Skeletal muscle satellite cell (primary cell): ENCODE results near the gene LRIT3.

Source experiments
- H3K27me3 ChIP-seq: 2 replicates; pipeline ENCODE4 v1.7.0; 2013; ENCODE audit warnings: low read length; ENCODE audit not compliant: control insufficient read depth, insufficient read depth
- H3K36me3 ChIP-seq: 2 replicates; pipeline ENCODE4 v1.7.0; 2013; ENCODE audit warnings: mild to moderate bottlenecking, control low read depth, low read length; ENCODE audit not compliant: insufficient read depth
- H3K4me1 ChIP-seq: 2 replicates; pipeline ENCODE4 v1.7.0; 2013; ENCODE audit warnings: low read length; ENCODE audit not compliant: control insufficient read depth, insufficient read depth
- H3K4me2 ChIP-seq: 2 replicates; pipeline ENCODE4 v1.7.0; 2013; ENCODE audit warnings: mild to moderate bottlenecking, low read length
- H3K4me3 ChIP-seq: 2 replicates; pipeline ENCODE4 v1.7.0; 2013; ENCODE audit warnings: low read length
- H3K9ac ChIP-seq: 2 replicates; pipeline ENCODE4 v1.7.0; 2013; ENCODE audit warnings: mild to moderate bottlenecking, low read depth, low read length, moderate library complexity
- H3K9me3 ChIP-seq: replicated peaks from 2 replicates; pipeline ENCODE4 v1.7.0; 2013; ENCODE audit warnings: mild to moderate bottlenecking, control low read depth, low read length

LRIT3 gene

GRCh38 chr4:109877400-109877799, 29.5 kb downstream of the LRIT3 start:
- H3K4me1 ChIP-seq, result no peaks in the 10 kb centered on the region
- H3K4me3 ChIP-seq, result no peak overlapping the region
- no peaks in the 10 kb centered on the region for H3K27me3 ChIP-seq
- H3K9ac ChIP-seq, result no peak overlapping the region
- no peak overlapping the region for H3K4me2 ChIP-seq
- no peaks in the 10 kb centered on the region for H3K9me3 ChIP-seq
- no peaks in the 10 kb centered on the region for H3K36me3 ChIP-seq

- Histone ChIP-seq H3K9ac (no peak overlapping the region), H3K4me1 (no peaks in the 10 kb centered on the region), H3K36me3 (no peaks in the 10 kb centered on the region), H3K4me3 (no peak overlapping the region), H3K9me3 (no peaks in the 10 kb centered on the region), H3K4me2 (no peak overlapping the region), H3K27me3 (no peaks in the 10 kb centered on the region)
Observed at GRCh38 chr4:109878355-109878754, 30.4 kb downstream of the LRIT3 start.

- H3K4me2 ChIP-seq, result peak overlapping the region; percentile 18
- no peak overlapping the region for H3K9ac ChIP-seq
- no peak overlapping the region for H3K4me3 ChIP-seq
- H3K4me1 ChIP-seq, result no peaks in the 10 kb centered on the region
- no peaks in the 10 kb centered on the region for H3K27me3 ChIP-seq
- H3K9me3 ChIP-seq, result no peaks in the 10 kb centered on the region
- no peaks in the 10 kb centered on the region for H3K36me3 ChIP-seq
Observed at GRCh38 chr4:109879081-109879480, 31.2 kb downstream of the LRIT3 start.

GRCh38 chr4:109879636-109880314, 31.9 kb downstream of the LRIT3 start:
- Histone ChIP-seq H3K4me3 (no peak overlapping the region), H3K27me3 (no peaks in the 10 kb centered on the region), H3K9me3 (no peaks in the 10 kb centered on the region)

GRCh38 chr4:109886303-109886702, 38.4 kb downstream of the LRIT3 start:
- Histone ChIP-seq H3K4me1 (no peaks in the 10 kb centered on the region), H3K9me3 (no peaks in the 10 kb centered on the region), H3K27me3 (no peaks in the 10 kb centered on the region), H3K9ac (no peak overlapping the region), H3K4me2 (no peak overlapping the region), H3K4me3 (no peak overlapping the region), H3K36me3 (no peaks in the 10 kb centered on the region)

More at GRCh38 chr4:109879636-109880314, 31.9 kb downstream of the LRIT3 start:
- Histone ChIP-seq H3K36me3 (no peaks in the 10 kb centered on the region), H3K4me1 (no peaks in the 10 kb centered on the region), H3K9ac (no peak overlapping the region), H3K4me2 (no peak overlapping the region)

GRCh38 chr4:109887071-109887470, 39.2 kb downstream of the LRIT3 start:
- no peak overlapping the region for H3K9ac ChIP-seq
- no peaks in the 10 kb centered on the region for H3K9me3 ChIP-seq
- no peak overlapping the region for H3K4me3 ChIP-seq
- H3K36me3 ChIP-seq, result no peaks in the 10 kb centered on the region
- no peaks in the 10 kb centered on the region for H3K27me3 ChIP-seq
- H3K4me1 ChIP-seq, result no peaks in the 10 kb centered on the region
- no peak overlapping the region for H3K4me2 ChIP-seq

GRCh38 chr4:109890076-109890475, 42.2 kb downstream of the LRIT3 start:
- Histone ChIP-seq H3K4me2 (no peak overlapping the region), H3K27me3 (no peaks in the 10 kb centered on the region), H3K4me1 (no peaks in the 10 kb centered on the region), H3K36me3 (no peaks in the 10 kb centered on the region), H3K9me3 (no peaks in the 10 kb centered on the region), H3K4me3 (no peak overlapping the region), H3K9ac (no peak overlapping the region)

GRCh38 chr4:109902559-109903251, 54.8 kb downstream of the LRIT3 start:
- Histone ChIP-seq H3K4me2 (no peak overlapping the region), H3K27me3 (no peaks in the 10 kb centered on the region), H3K36me3 (no peaks in the 10 kb centered on the region), H3K9ac (no peak overlapping the region), H3K9me3 (no peaks in the 10 kb centered on the region), H3K4me1 (no peaks in the 10 kb centered on the region), H3K4me3 (no peak overlapping the region)

- no peaks in the 10 kb centered on the region for H3K9me3 ChIP-seq
- H3K4me1 ChIP-seq, result peaks cover 4% of the 10 kb centered on the region
- peaks cover under 1% of the 10 kb centered on the region for H3K27me3 ChIP-seq
- H3K36me3 ChIP-seq, result no peaks in the 10 kb centered on the region
- H3K4me3 ChIP-seq, result no peak overlapping the region
- H3K9ac ChIP-seq, result no peak overlapping the region
- no peak overlapping the region for H3K4me2 ChIP-seq
Observed at GRCh38 chr4:109908731-109909130, 60.8 kb downstream of the LRIT3 start.

- Histone ChIP-seq H3K36me3 (no peaks in the 10 kb centered on the region), H3K4me2 (no peak overlapping the region), H3K27me3 (peaks cover 15% of the 10 kb centered on the region), H3K4me1 (peaks cover 4% of the 10 kb centered on the region), H3K4me3 (no peak overlapping the region), H3K9ac (no peak overlapping the region), H3K9me3 (no peaks in the 10 kb centered on the region)
Observed at GRCh38 chr4:109910256-109910655, 62.3 kb downstream of the LRIT3 start.

- Histone ChIP-seq H3K4me1 (peaks cover 4% of the 10 kb centered on the region), H3K36me3 (no peaks in the 10 kb centered on the region), H3K9me3 (no peaks in the 10 kb centered on the region), H3K4me2 (peak within 1 kb of the TSS; percentile 69), H3K27me3 (peaks cover 21% of the 10 kb centered on the region), H3K9ac (no peak within 1 kb of the TSS), H3K4me3 (peak within 1 kb of the TSS; percentile 55)
Observed at GRCh38 chr4:109912706-109913595, 65.0 kb downstream of the LRIT3 start, which contains the start of gene EGF. Gene EGF, plus strand, starts transcription at chr4:109912883. Its CDS starts 453 bp downstream, at chr4:109913336.
